BLaER1 (cell line): ENCODE results near the gene HES1.
"Not testable (repeated sequence)": the region's sequence is repeated elsewhere in the genome, so short reads cannot be mapped to it uniquely, and the experiment has no call there.

Source experiments
- H3K27ac ChIP-seq: shearing (Covaris generic); formaldehyde crosslinking; 2 replicates; pipeline ENCODE4 v1.8.1; 2022
- H3K27me3 ChIP-seq: shearing (Covaris generic); formaldehyde crosslinking; 2 replicates; pipeline ENCODE4 v1.8.1; 2022
- H3K36me3 ChIP-seq: shearing (Covaris generic); formaldehyde crosslinking; 2 replicates; pipeline ENCODE4 v1.8.1; 2022
- H3K4me1 ChIP-seq: shearing (Covaris generic); formaldehyde crosslinking; 2 replicates; pipeline ENCODE4 v1.8.1; 2022
- H3K4me2 ChIP-seq: shearing (Covaris generic); formaldehyde crosslinking; 2 replicates; pipeline ENCODE4 v1.8.1; 2022
- H3K4me3 ChIP-seq: shearing (Covaris generic); formaldehyde crosslinking; 2 replicates; pipeline ENCODE4 v1.8.1; 2022
- H3K9ac ChIP-seq: shearing (Covaris generic); formaldehyde crosslinking; 2 replicates; pipeline ENCODE4 v1.8.1; 2022
- H3K9me3 ChIP-seq: shearing (Covaris generic); formaldehyde crosslinking; 2 replicates; pipeline ENCODE4 v1.8.1; 2022
- H4K20me1 ChIP-seq: shearing (Covaris generic); formaldehyde crosslinking; 2 replicates; pipeline ENCODE4 v1.8.1; 2022
- Cebpa-rat ChIP-seq: shearing (Covaris generic); IDR thresholded peaks from 2 replicates; pipeline ENCODE4 v1.8.1; 2022

The HES1 gene, protein sequence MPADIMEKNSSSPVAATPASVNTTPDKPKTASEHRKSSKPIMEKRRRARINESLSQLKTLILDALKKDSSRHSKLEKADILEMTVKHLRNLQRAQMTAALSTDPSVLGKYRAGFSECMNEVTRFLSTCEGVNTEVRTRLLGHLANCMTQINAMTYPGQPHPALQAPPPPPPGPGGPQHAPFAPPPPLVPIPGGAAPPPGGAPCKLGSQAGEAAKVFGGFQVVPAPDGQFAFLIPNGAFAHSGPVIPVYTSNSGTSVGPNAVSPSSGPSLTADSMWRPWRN

DNA sequence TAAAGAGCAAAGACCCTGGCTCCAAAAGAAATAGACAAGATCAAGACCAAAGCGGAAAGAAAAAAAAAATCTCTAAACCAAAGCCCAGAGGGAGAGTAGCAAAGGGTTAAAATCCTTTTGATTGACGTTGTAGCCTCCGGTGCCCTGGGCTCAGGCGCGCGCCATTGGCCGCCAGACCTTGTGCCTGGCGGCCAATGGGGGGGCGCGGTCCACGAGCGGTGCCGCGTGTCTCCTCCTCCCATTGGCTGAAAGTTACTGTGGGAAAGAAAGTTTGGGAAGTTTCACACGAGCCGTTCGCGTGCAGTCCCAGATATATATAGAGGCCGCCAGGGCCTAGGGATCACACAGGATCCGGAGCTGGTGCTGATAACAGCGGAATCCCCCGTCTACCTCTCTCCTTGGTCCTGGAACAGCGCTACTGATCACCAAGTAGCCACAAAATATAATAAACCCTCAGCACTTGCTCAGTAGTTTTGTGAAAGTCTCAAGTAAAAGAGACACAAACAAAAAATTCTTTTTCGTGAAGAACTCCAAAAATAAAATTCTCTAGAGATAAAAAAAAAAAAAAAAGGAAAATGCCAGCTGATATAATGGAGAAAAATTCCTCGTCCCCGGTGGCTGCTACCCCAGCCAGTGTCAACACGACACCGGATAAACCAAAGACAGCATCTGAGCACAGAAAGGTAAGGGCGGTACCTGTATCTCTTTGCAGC lies at the start of gene HES1:
Gene HES1, plus strand, starts transcription at position 343 of the 713 bp plus-strand sequence. Its CDS starts 233 bp downstream, at position 576.
- H3K27me3 ChIP-seq = peaks cover 97% of the 10 kb centered on the region
- H3K4me2 ChIP-seq = peak within 1 kb of the TSS; percentile 99
- no peaks in the 10 kb centered on the region for H3K36me3 ChIP-seq
- no peak within 1 kb of the TSS for H3K27ac ChIP-seq
- no peak for TF ChIP-seq Cebpa-rat
- peaks cover 97% of the 10 kb centered on the region for H4K20me1 ChIP-seq
- peak within 1 kb of the TSS; percentile 68 for H3K4me3 ChIP-seq
- peaks cover 49% of the 10 kb centered on the region for H3K4me1 ChIP-seq
- no peaks in the 10 kb centered on the region for H3K9me3 ChIP-seq
- H3K9ac ChIP-seq = no peak within 1 kb of the TSS

DNA sequence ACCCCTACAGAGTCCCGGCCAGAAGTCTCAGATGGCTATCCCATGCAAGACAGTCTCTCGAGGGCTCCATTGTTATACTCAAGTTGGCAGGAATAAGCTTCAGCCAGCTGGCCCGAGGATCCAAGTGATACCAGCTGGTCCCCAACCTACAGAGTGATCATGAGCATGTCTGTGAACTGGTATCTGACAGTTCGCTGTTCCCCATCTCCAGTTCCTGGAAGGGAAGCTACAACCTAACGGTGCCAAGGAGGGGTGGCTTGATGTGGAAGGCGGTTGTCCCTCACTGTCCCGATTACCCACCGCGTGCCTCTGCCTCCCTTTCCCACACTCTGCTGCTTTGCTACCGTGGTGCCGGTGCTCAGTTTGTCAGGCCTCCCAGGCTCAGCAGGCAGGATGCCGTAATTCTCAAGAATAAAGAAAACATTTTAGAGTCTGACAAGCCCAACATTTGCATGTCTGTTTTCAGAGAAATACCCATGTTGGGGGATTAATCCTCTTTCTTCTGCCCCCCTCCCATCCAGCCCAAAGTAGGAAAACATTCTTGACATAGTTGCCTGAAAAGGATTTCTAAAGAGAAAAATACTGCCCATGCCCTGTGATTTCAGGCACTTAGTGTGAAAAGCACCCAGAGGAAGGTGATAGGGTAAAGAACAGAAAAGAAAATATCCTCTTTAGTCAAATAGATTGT lies 49.4 kb upstream of the HES1 start:
- Histone ChIP-seq H3K27ac (no peak overlapping the region), H3K4me1 (peaks cover 38% of the 10 kb centered on the region), H3K36me3 (no peaks in the 10 kb centered on the region), H3K9ac (no peak overlapping the region), H3K9me3 (no peaks in the 10 kb centered on the region), H4K20me1 (no peaks in the 10 kb centered on the region), H3K27me3 (no peaks in the 10 kb centered on the region), H3K4me2 (no peak overlapping the region), H3K4me3 (no peak overlapping the region)
- TF ChIP-seq Cebpa-rat = no peak

DNA sequence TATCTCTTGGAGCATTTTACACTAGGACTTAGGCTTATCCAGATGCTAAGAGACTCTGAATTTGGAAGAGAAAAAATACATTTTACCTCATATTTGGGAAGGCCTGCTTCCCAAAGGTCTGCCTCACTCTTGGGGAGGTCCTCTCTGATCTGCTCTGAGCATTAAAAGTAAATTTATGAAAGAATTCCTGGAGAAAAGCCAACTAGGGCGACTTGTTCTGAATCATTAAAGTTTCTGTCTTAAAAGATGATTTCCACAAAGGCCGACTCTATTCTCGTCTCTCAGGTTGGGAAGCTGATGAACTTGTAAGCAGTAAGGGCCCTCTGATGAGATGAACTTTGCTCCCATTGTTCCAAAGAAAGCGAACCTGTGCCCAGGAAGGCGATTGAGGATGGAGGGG lies 48.7 kb upstream of the HES1 start:
- no peak for TF ChIP-seq Cebpa-rat
- no peak overlapping the region for H3K27ac ChIP-seq
- no peak overlapping the region for H3K4me2 ChIP-seq

DNA sequence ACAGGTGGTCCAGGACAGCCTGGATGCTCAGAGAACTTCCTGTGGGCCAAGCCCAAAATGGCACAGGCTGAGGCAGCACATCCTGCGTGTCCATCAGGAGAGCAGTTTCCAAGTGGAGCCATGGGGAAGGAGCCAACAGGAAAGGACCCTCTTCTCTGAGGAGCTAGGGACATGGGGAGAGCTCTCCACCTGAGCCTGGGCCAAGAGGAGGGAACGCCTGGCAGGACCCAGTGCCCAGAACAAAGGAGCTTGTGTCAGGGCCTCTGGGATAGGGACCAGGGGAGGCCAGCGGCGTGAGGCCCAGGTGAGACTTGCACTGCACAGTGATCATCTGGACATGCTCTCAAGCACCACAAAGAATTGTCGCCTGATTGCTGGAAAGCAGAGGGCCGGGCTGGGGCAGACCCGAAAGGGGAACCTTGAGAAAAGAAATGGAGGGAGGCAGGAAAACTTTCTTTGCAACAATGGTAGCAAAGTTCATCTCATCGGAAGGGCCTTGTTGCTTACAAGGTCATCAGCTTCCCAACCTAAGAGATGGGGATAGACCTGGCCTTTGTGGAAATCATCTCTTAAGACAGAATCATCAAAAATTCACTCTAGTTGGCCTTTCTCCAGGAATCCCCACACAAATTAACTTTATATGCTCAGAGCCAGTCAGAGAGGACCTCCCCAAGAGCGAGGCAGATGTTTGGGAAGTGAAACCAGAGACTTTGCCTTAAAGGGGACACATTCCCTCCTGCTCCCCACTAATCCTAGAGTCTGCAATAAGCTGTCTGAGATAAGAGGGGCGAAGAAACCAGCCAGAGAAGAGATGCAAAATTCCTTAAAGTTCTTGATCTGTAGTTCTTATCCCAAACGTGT lies 47.7 kb upstream of the HES1 start:
- no peaks in the 10 kb centered on the region for H3K36me3 ChIP-seq
- H3K4me1 ChIP-seq = peaks cover 23% of the 10 kb centered on the region
- no peaks in the 10 kb centered on the region for H3K9me3 ChIP-seq
- no peak overlapping the region for H3K4me2 ChIP-seq
- no peak overlapping the region for H3K9ac ChIP-seq
- H3K4me3 ChIP-seq = no peak overlapping the region
- no peak overlapping the region for H3K27ac ChIP-seq
- no peak for TF ChIP-seq Cebpa-rat
- H4K20me1 ChIP-seq = no peaks in the 10 kb centered on the region
- H3K27me3 ChIP-seq = no peaks in the 10 kb centered on the region

More for the DNA sequence above, 48.7 kb upstream of the HES1 start:
- Histone ChIP-seq H3K4me3 (no peak overlapping the region), H3K36me3 (no peaks in the 10 kb centered on the region), H4K20me1 (no peaks in the 10 kb centered on the region), H3K27me3 (no peaks in the 10 kb centered on the region), H3K4me1 (peaks cover 33% of the 10 kb centered on the region), H3K9ac (no peak overlapping the region), H3K9me3 (no peaks in the 10 kb centered on the region)

DNA sequence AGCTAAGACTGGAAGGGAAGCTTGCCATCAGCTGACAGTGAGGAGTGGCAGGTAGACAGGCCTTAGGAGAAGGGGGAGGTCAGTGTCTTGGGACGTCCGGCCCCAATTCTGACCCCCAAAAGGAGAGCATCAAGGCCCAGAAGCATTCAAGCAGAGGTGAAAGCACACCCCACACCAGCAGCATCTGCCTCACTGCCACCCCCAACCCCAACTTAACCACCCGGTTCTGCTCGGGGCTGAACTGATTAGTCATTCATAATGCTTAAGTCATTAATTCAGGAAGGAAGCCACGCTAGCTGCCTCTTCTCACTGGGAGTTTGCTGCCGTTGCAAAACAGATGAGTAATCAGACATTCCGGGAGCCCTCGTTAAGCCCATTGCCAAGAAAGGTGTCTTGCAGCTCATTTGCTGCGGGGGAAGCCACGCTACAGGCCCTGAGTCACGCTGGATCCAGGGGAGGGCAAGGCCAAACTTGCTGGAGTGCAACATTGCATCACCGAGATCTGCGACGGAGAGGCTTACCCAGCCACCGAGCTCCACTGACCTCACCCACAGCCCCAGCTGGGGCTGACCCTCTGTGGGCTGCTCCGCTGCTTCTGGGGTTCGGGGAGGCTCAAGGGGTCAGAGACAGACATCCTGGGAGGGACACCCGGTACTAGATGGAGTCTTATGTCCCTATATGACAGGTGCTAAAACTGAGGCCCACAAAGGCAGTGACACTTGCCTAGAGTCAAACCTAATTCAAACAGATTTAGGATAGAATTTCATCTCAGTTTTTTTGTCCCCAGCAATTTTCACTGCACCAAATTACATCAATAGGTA lies 46.4 kb upstream of the HES1 start:
- Histone ChIP-seq H3K27me3 (no peaks in the 10 kb centered on the region), H3K9me3 (no peaks in the 10 kb centered on the region), H3K9ac (no peak overlapping the region), H3K4me2 (peak overlapping the region; percentile 44), H3K4me1 (peaks cover 10% of the 10 kb centered on the region), H3K4me3 (no peak overlapping the region), H3K27ac (no peak overlapping the region), H4K20me1 (no peaks in the 10 kb centered on the region), H3K36me3 (no peaks in the 10 kb centered on the region)
- TF ChIP-seq Cebpa-rat = peak; percentile 50; the same call in 1 of the 2 replicates

DNA sequence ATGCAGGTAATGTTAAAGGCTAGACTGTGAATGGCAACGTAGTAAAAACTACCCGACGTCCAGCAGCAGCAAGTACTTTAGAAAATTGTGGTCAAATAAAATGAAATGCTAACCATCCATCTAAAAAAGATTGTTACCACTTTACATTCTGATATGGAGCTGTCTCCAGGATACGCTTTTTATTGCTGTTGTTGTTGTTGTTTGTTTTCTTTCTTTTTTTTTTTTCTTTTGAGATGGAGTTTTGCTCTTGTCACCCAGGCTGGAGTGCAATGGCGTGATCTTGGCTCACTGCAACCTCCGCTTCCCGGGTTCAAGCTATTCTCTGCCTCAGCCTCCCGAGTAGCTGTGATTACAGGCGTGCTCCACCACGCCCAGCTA lies 45.8 kb upstream of the HES1 start:
- H3K9me3 ChIP-seq, H3K9ac ChIP-seq, H3K4me3 ChIP-seq, H3K36me3 ChIP-seq, H3K27me3 ChIP-seq, H3K27ac ChIP-seq, H4K20me1 ChIP-seq: not testable (repeated sequence)
- Histone ChIP-seq H3K4me1 (peaks cover 13% of the 10 kb centered on the region), H3K4me2 (peak overlapping the region; percentile 44; the same call in 1 of the 2 replicates)

DNA sequence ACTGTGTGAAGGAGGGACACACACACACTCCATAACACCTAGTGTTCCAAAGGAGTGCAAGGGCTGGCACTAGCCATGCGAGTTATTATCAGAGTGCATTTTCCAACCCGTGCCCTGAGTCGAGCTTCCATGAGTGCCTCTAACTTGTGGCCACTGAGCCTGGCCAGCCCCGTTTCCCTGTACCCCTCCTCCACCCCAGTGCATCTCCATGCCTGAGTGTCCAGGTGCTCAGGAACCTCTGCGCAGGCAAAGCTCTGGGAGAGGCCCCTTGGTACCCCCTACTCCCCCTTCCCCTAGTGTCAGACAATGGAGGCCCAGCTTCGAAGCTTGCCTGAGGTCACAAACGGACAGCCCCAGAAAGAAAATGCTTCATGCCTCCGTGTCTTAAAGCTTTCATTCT lies 45.2 kb upstream of the HES1 start:
- no peak for TF ChIP-seq Cebpa-rat
- no peak overlapping the region for H3K4me3 ChIP-seq
- H3K4me1 ChIP-seq = peaks cover 18% of the 10 kb centered on the region
- no peak overlapping the region for H3K9ac ChIP-seq
- H4K20me1 ChIP-seq = no peaks in the 10 kb centered on the region
- no peaks in the 10 kb centered on the region for H3K27me3 ChIP-seq
- no peaks in the 10 kb centered on the region for H3K36me3 ChIP-seq
- H3K27ac ChIP-seq = no peak overlapping the region
- no peaks in the 10 kb centered on the region for H3K9me3 ChIP-seq
- H3K4me2 ChIP-seq = no peak overlapping the region

DNA sequence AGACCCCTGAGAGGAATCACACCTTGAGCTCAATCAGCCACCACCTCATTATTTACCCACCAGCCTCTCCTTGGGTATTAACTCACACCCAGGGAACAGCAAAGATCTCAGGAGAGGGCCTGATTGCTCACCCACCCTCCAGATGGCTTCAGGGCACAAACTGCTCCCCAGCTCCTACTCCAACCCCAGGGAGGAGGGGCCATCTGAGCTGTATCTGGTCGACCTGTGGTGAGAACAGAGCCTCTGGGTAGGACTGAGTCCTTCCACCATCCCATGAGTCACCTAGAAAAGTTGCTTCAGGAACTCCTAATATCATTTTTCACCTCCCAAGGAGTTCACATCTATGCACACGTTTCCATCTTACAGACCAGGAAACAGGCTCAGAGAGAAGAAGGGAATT lies 44.8 kb upstream of the HES1 start:
- Histone ChIP-seq H3K27me3 (no peaks in the 10 kb centered on the region), H3K9me3 (no peaks in the 10 kb centered on the region), H3K4me2 (no peak overlapping the region), H3K9ac (no peak overlapping the region), H3K27ac (no peak overlapping the region), H3K4me1 (peaks cover 22% of the 10 kb centered on the region), H4K20me1 (no peaks in the 10 kb centered on the region), H3K4me3 (no peak overlapping the region), H3K36me3 (no peaks in the 10 kb centered on the region)
- no peak for TF ChIP-seq Cebpa-rat

DNA sequence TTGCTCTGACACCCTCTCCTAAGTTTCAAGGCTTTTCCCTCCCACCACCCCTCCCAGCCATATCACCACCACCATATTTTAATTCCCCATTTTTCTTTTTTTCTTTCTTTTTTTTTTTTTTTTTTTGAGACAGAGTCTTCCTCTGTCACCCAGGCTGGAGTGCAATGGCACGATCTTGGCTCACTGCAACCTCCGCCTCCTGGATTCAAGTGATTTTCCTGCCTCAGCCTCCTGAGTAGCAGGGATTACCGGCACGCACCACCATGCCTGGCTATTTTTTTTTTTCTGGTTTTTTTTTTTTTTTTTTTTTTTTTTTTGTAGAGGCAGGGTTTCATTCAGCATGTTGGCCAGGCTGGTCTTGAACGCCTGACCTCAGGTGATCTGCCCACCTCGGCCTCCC lies 44.1 kb upstream of the HES1 start:
- not testable (repeated sequence) for H3K4me2 ChIP-seq, H3K27me3 ChIP-seq, H3K9ac ChIP-seq, H3K27ac ChIP-seq, H4K20me1 ChIP-seq, H3K36me3 ChIP-seq, H3K4me3 ChIP-seq, H3K9me3 ChIP-seq
- H3K4me1 ChIP-seq = peaks cover 25% of the 10 kb centered on the region
